ENCODE results near the gene CELF5.
A peak's percentile ranks its signal among the peaks of the same experiment; 100 is the strongest.
"Not testable (repeated sequence)": the region's sequence is repeated elsewhere in the genome, so short reads cannot be mapped to it uniquely, and the experiment has no call there.

The CELF5 gene

GRCh38 chr19:3323658-3324057 is 99.2 kb downstream of the CELF5 start:
- H3K9me3 ChIP-seq, result no peaks in the 10 kb centered on the region
- H3K27ac ChIP-seq, result no peak overlapping the region
- no peak overlapping the region for H3K4me3 ChIP-seq (ENCODE audit: low read depth in 1 of 2, low read length in 1 of 2)
- no peaks in the 10 kb centered on the region for H3K4me1 ChIP-seq (ENCODE audit: control insufficient read depth in 1 of 2, insufficient read depth in 1 of 2, low read depth in 1 of 2, low read length in 1 of 2)
- peaks cover 29% of the 10 kb centered on the region for H3K27me3 ChIP-seq
- no peak for TF ChIP-seq CTCF (IDR thresholded peaks at IDR 0.05)
- no peaks in the 10 kb centered on the region for H3K36me3 ChIP-seq

GRCh38 chr19:3324405-3324856 is 100.0 kb downstream of the CELF5 start:
- no peak overlapping the region for H3K27ac ChIP-seq
- H3K36me3 ChIP-seq, result no peaks in the 10 kb centered on the region
- H3K4me1 ChIP-seq (ENCODE audit: control insufficient read depth in 1 of 2, insufficient read depth in 1 of 2, low read depth in 1 of 2, low read length in 1 of 2), result no peaks in the 10 kb centered on the region
- peaks cover 22% of the 10 kb centered on the region for H3K27me3 ChIP-seq
- H3K4me3 ChIP-seq (ENCODE audit: low read depth in 1 of 2, low read length in 1 of 2), result no peak overlapping the region
- peak; percentile 79 for TF ChIP-seq CTCF (IDR thresholded peaks at IDR 0.05)
- H3K9me3 ChIP-seq, result no peaks in the 10 kb centered on the region

GRCh38 chr19:3325451-3325850 is 101.0 kb downstream of the CELF5 start:
- TF ChIP-seq CTCF (IDR thresholded peaks at IDR 0.05), result no peak
- no peaks in the 10 kb centered on the region for H3K9me3 ChIP-seq
- no peak overlapping the region for H3K27ac ChIP-seq
- no peak overlapping the region for H3K4me3 ChIP-seq (ENCODE audit: low read depth in 1 of 2, low read length in 1 of 2)
- H3K27me3 ChIP-seq, result peaks cover 12% of the 10 kb centered on the region
- no peaks in the 10 kb centered on the region for H3K4me1 ChIP-seq (ENCODE audit: control insufficient read depth in 1 of 2, insufficient read depth in 1 of 2, low read depth in 1 of 2, low read length in 1 of 2)
- no peaks in the 10 kb centered on the region for H3K36me3 ChIP-seq

GRCh38 chr19:3328743-3329142 is 104.3 kb downstream of the CELF5 start:
- Histone ChIP-seq H3K36me3 (no peaks in the 10 kb centered on the region), H3K4me1 (ENCODE audit: control insufficient read depth in 1 of 2, insufficient read depth in 1 of 2, low read depth in 1 of 2, low read length in 1 of 2) (no peaks in the 10 kb centered on the region), H3K9me3 (no peaks in the 10 kb centered on the region), H3K27ac (no peak overlapping the region), H3K4me3 (ENCODE audit: low read depth in 1 of 2, low read length in 1 of 2) (no peak overlapping the region), H3K27me3 (no peaks in the 10 kb centered on the region)
- no peak for TF ChIP-seq CTCF (IDR thresholded peaks at IDR 0.05)

GRCh38 chr19:3330047-3330446 is 105.6 kb downstream of the CELF5 start:
- no peak for TF ChIP-seq CTCF (IDR thresholded peaks at IDR 0.05)
- no peaks in the 10 kb centered on the region for H3K27me3 ChIP-seq
- no peaks in the 10 kb centered on the region for H3K4me1 ChIP-seq (ENCODE audit: control insufficient read depth in 1 of 2, insufficient read depth in 1 of 2, low read depth in 1 of 2, low read length in 1 of 2)

GRCh38 chr19:3332232-3332631 is 107.8 kb downstream of the CELF5 start:
- H3K4me1 ChIP-seq (ENCODE audit: control insufficient read depth in 1 of 2, insufficient read depth in 1 of 2, low read depth in 1 of 2, low read length in 1 of 2); H3K9me3 ChIP-seq; H3K36me3 ChIP-seq; H3K27ac ChIP-seq; H3K4me3 ChIP-seq (ENCODE audit: low read depth in 1 of 2, low read length in 1 of 2); H3K27me3 ChIP-seq: not testable (repeated sequence)

More at GRCh38 chr19:3330047-3330446, 105.6 kb downstream of the CELF5 start:
- H3K36me3 ChIP-seq, result no peaks in the 10 kb centered on the region
- no peak overlapping the region for H3K4me3 ChIP-seq (ENCODE audit: low read depth in 1 of 2, low read length in 1 of 2)
- no peaks in the 10 kb centered on the region for H3K9me3 ChIP-seq
- H3K27ac ChIP-seq, result no peak overlapping the region
